ENCODE data around the gene MARCO. TPM values are rescaled to one million over a fixed set of nuclear protein-coding genes. Genes with fewer than 3 reads are reported as not detected.

MARCO gene
- total RNA-seq, 1 experiment from 2014 or later: not detected

DNA sequence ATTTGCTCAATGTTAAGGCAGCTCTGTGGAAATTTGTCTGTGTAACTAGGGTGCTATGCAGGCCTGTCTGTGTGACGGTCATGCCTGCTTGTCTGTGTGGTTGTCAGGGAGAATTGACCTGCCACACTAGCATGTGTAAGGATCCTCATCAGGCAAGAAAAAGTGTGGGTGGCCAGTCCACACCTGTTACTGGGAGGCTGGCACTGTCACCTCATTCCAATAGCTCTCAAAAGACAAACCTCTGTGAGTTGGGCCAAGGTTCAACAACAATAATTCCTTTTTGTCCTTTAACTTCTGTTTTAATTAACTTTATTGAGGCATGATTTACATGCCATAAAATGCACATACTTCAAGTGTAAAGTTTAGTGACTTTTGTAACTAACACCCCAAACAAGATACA lies 4.2 kb upstream of the MARCO start:
- H3T11ph ChIP-seq (ENCODE audit: low read length): no peak overlapping the region
- H3K9ac ChIP-seq (ENCODE audit: extremely low read depth, insufficient read length, low read length): no peak overlapping the region
- no peak overlapping the region for H2AK5ac ChIP-seq (ENCODE audit: insufficient read length, low read length)
- DNase-seq: no peak
- H3K79me2 ChIP-seq (ENCODE audit: insufficient read depth, low read length): no peaks in the 10 kb centered on the region
- no peaks in the 10 kb centered on the region for H3K23me2 ChIP-seq (ENCODE audit: insufficient read length, low read depth, low read length, poor library complexity, severe bottlenecking)
- H3K4me3 Mint-ChIP-seq: no peak overlapping the region
- H3K9me3 Mint-ChIP-seq: peaks cover 8% of the 10 kb centered on the region in 2 experiments
- H4K5ac ChIP-seq (ENCODE audit: insufficient read length, low read depth, low read length): no peak overlapping the region
- no peak overlapping the region for H2BK20ac ChIP-seq (ENCODE audit: low read depth, low read length, poor library complexity, severe bottlenecking)
- H2BK15ac ChIP-seq (ENCODE audit: low read depth, low read length): no peak overlapping the region
- H3K79me1 ChIP-seq (ENCODE audit: insufficient read depth, low read depth, low read length, poor library complexity, severe bottlenecking): no peaks in the 10 kb centered on the region
- H3K27ac Mint-ChIP-seq: no peak overlapping the region
- H4K20me1 ChIP-seq (ENCODE audit: control insufficient read depth, insufficient read depth, insufficient read length): no peaks in the 10 kb centered on the region
- WGBS (ENCODE audit: extremely low coverage, insufficient read length, low lambda C conversion rate): no CpG with 5 or more reads among the region's 1 CpG
- H3K36me3 Mint-ChIP-seq (ENCODE audit: insufficient read depth in 1 of 3, low read depth in 3 of 3): peaks cover 0 to 8% (median 2%) of the 10 kb centered on the region in 3 experiments; a peak in 3 of 7 replicates
- H4K8ac ChIP-seq (replicated peaks; ENCODE audit: insufficient read length, low read depth, low read length): no peak overlapping the region
- no peak overlapping the region for H2BK120ac ChIP-seq (ENCODE audit: low read depth, low read length, poor library complexity, severe bottlenecking)
- TF ChIP-seq, protein P1, sequence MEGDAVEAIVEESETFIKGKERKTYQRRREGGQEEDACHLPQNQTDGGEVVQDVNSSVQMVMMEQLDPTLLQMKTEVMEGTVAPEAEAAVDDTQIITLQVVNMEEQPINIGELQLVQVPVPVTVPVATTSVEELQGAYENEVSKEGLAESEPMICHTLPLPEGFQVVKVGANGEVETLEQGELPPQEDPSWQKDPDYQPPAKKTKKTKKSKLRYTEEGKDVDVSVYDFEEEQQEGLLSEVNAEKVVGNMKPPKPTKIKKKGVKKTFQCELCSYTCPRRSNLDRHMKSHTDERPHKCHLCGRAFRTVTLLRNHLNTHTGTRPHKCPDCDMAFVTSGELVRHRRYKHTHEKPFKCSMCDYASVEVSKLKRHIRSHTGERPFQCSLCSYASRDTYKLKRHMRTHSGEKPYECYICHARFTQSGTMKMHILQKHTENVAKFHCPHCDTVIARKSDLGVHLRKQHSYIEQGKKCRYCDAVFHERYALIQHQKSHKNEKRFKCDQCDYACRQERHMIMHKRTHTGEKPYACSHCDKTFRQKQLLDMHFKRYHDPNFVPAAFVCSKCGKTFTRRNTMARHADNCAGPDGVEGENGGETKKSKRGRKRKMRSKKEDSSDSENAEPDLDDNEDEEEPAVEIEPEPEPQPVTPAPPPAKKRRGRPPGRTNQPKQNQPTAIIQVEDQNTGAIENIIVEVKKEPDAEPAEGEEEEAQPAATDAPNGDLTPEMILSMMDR (conservative IDR thresholded peaks at IDR 0.05): no peak
- no peak overlapping the region for H3K18ac ChIP-seq (ENCODE audit: insufficient read length, low read depth, low read length)
- H2BK12ac ChIP-seq (ENCODE audit: insufficient read length, low read depth, low read length): no peak overlapping the region
- no peaks in the 10 kb centered on the region for H3K27me3 ChIP-seq (ENCODE audit: insufficient read depth, low read length)
- H3K27ac ChIP-seq (ENCODE audit: insufficient read length, low read depth, low read length): no peak overlapping the region
- H3K4me1 Mint-ChIP-seq: no peaks in the 10 kb centered on the region
- H3K14ac ChIP-seq (ENCODE audit: insufficient read depth, low read length): no peak overlapping the region
- H3K27me3 Mint-ChIP-seq (ENCODE audit: low read depth): peaks cover 9% of the 10 kb centered on the region; the same call in 1 of the 2 replicates
- no peak overlapping the region for H2AFZ ChIP-seq (ENCODE audit: low read length)
- H3K23ac ChIP-seq (ENCODE audit: insufficient read length, low read depth, low read length): no peak overlapping the region
- no peaks in the 10 kb centered on the region for H3K4me1 ChIP-seq (ENCODE audit: insufficient read depth, low read length)
- H2BK5ac ChIP-seq (ENCODE audit: insufficient read length, low read length): no peak overlapping the region
- no peak overlapping the region for H4K91ac ChIP-seq (ENCODE audit: insufficient read length, low read depth, low read length)
- no peak overlapping the region for H3K4ac ChIP-seq (ENCODE audit: low read depth, low read length)
- no peak overlapping the region for H3K56ac ChIP-seq (ENCODE audit: insufficient read length, low read depth, low read length)
- H3K9me3 ChIP-seq (ENCODE audit: control insufficient read depth, low read depth, low read length): peaks cover 3% of the 10 kb centered on the region
- no peak overlapping the region for H3K4me2 ChIP-seq (ENCODE audit: insufficient read depth, insufficient read length, low read length)
